ENCODE measurements around the gene MRPL2.
"Not testable (repeated sequence)": the region's sequence is repeated elsewhere in the genome, so short reads cannot be mapped to it uniquely, and the experiment has no call there.

Gene MRPL2

DNA sequence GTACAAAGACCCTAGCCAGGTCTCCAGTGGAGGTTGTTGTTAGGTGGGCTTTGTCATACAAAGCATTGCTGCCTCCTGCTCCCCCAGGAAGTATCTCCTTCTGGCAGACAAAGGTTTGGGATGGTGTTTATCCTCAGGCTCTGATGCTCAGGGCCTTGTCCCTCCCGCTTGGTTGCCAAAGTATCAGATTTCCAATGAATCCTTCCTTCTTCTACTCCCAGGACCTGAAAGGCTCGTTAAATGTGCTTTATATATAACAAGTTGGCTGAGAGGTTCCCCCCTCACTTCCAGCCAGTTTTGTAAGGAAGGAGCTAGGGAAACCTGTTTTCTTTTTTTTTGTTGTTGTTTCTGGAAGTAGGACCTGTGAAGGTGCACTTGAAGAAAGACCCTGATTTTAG lies 31.3 kb upstream of the MRPL2 start:
- H3K27ac ChIP-seq, result peak overlapping the region; percentile 74
- TF ChIP-seq ZFX (IDR thresholded peaks at IDR 0.05), result no peak
- TF ChIP-seq, protein P1, sequence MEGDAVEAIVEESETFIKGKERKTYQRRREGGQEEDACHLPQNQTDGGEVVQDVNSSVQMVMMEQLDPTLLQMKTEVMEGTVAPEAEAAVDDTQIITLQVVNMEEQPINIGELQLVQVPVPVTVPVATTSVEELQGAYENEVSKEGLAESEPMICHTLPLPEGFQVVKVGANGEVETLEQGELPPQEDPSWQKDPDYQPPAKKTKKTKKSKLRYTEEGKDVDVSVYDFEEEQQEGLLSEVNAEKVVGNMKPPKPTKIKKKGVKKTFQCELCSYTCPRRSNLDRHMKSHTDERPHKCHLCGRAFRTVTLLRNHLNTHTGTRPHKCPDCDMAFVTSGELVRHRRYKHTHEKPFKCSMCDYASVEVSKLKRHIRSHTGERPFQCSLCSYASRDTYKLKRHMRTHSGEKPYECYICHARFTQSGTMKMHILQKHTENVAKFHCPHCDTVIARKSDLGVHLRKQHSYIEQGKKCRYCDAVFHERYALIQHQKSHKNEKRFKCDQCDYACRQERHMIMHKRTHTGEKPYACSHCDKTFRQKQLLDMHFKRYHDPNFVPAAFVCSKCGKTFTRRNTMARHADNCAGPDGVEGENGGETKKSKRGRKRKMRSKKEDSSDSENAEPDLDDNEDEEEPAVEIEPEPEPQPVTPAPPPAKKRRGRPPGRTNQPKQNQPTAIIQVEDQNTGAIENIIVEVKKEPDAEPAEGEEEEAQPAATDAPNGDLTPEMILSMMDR (conservative IDR thresholded peaks at IDR 0.05), result no peak

DNA sequence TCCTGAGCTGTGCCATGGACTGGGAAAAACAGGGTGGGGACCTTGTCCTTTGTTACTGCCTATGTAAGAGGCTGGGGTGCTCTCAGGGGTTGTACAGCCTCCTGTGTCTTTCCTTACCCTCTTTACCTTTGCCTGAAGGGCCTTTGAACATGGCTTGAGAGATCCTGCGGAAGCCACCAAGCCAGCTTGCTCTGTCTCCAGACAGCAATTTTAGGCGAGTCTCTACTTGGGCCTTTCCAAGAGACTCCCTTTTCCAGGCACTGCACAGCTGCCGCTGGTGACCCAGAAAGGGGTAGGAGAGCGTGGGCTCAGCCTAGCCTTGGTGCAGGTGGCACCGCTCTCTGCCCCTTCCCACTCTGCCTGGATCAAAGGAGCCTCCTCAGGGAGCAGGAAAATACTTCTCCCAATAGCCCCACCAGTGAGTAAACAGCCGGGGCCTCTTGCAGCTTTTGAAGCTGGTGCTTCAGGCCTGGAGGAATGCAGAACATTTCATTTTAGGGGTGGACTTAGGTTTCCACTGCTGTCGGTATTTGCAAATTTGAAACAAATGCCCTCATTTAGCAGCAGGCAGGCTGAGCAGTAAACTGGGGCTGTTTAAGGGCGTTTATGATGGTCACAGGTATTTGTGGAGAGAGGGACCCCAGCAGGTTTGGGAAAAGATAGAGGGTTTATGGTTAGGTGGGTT lies 30.8 kb upstream of the MRPL2 start:
- no peak for TF ChIP-seq ZFX (IDR thresholded peaks at IDR 0.05)
- TF ChIP-seq, protein P1 (conservative IDR thresholded peaks at IDR 0.05), result no peak
- peak overlapping the region; percentile 74 for H3K27ac ChIP-seq

DNA sequence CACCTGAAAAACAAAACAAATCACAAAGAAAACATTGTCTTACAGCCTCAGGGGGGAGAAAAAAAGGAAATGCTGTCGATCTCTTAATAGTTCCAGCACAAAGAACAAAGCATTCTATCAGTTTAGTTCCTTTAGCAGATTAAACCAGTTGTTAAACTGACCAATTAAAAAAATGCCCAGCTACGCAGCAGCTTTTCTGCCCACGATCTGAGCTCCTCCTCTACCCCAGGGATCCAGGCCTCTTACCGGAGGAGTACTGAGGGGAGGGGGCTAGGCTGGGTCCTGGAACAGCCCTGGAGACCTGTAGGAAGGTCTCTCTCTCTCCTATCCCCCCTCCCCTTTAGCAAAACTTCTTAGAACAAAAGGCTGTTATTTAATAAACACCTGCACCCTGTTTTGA lies 30.2 kb upstream of the MRPL2 start:
- H3K27ac ChIP-seq, result peak overlapping the region; percentile 74

DNA sequence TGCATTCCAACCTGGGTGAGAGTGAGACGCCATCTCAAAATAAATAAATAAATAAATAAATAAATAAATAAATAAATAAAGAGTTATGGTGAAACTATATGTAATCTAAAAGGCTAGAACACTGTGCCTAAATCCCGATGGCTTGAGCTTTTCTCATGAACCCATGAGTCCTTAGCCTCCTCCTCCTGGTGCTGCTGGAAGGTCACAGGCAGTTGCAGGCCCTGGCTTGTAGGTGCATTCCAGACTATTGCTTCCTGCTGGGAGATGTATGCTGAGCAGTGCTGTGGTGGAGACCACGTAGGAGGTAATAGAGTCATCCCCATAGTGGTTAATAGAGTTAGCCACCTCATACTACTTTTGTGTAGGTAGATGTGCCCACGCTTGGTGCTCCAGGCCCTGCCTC lies 29.4 kb upstream of the MRPL2 start:
- H3K27ac ChIP-seq, result no peak overlapping the region
- TF ChIP-seq ZFX (IDR thresholded peaks at IDR 0.05), result no peak
- TF ChIP-seq, protein P1 (conservative IDR thresholded peaks at IDR 0.05), result no peak

More for the DNA sequence above, 30.2 kb upstream of the MRPL2 start:
- TF ChIP-seq, protein P1 (conservative IDR thresholded peaks at IDR 0.05), result no peak
- TF ChIP-seq ZFX (IDR thresholded peaks at IDR 0.05), result no peak

GRCh38 chr6:43086022-43086658 lies 26.9 kb upstream of the MRPL2 start:
- no peak overlapping the region for H3K27ac ChIP-seq
- TF ChIP-seq, protein P1 (conservative IDR thresholded peaks at IDR 0.05), result no peak
- TF ChIP-seq ZFX (IDR thresholded peaks at IDR 0.05), result no peak

GRCh38 chr6:43082806-43083655 lies 23.8 kb upstream of the MRPL2 start:
- TF ChIP-seq, protein P1 (conservative IDR thresholded peaks at IDR 0.05), result no peak
- no peak for TF ChIP-seq ZFX (IDR thresholded peaks at IDR 0.05)
- H3K27ac ChIP-seq, result no peak overlapping the region

GRCh38 chr6:43081922-43082321 lies 22.7 kb upstream of the MRPL2 start:
- not testable (repeated sequence) for H3K27ac ChIP-seq
